ENCODE data around the gene TRIM9. TPM values are rescaled to one million over a fixed set of nuclear protein-coding genes. Genes with fewer than 3 reads are reported as not detected.
A peak's percentile ranks its signal among the peaks of the same experiment; 100 is the strongest.

TRIM9 gene
- total and polyA plus RNA-seq, 9 of the 15 experiments (the other 6 are each of a cell fraction or from before 2014, with no cell fraction given): 0.03 to 0.15 (median 0.04) TPM; not detected in 4

- peak in 2 of 3 experiments; percentile 29 to 51; a peak in 3 of 6 replicates for TF ChIP-seq CTCF (IDR thresholded peaks at IDR 0.05 in 2 of 3, conservative IDR thresholded peaks at IDR 0.05 in 1 of 3; ENCODE audit: insufficient read depth in 2 of 3, low read depth in 1 of 3, low read length in 3 of 3)
- TF ChIP-seq GTF2B (IDR thresholded peaks at IDR 0.05; ENCODE audit: extremely low read depth, insufficient read length): no peak
- no peak for TF ChIP-seq ILF3 (IDR thresholded peaks at IDR 0.05; ENCODE audit: borderline replicate concordance)
- no peak for TF ChIP-seq ZNF384 (IDR thresholded peaks at IDR 0.05; ENCODE audit: low read depth, low read length)
- TF ChIP-seq HOMEZ (CRISPR knock-in tag; IDR thresholded peaks at IDR 0.05): no peak
- no peak for TF ChIP-seq ZNF589 (CRISPR knock-in tag; IDR thresholded peaks at IDR 0.05; ENCODE audit: low read depth)
- TF ChIP-seq ZNF24 (IDR thresholded peaks at IDR 0.05): peak; percentile 39; the same call in 1 of the 2 replicates
- TF ChIP-seq NCOA4 (IDR thresholded peaks at IDR 0.05; ENCODE audit: partially characterized antibody): no peak
- no peak for TF ChIP-seq CLOCK (CRISPR knock-in tag; IDR thresholded peaks at IDR 0.05; ENCODE audit: borderline replicate concordance)
- TF ChIP-seq CREBBP (IDR thresholded peaks at IDR 0.05; ENCODE audit: low read depth, low read length): no peak
- no peak for TF ChIP-seq RFX5 (IDR thresholded peaks at IDR 0.05; ENCODE audit: low read depth, low read length)
- TF ChIP-seq ZNF133 (CRISPR knock-in tag; IDR thresholded peaks at IDR 0.05): no peak
- no peak for TF ChIP-seq PML (IDR thresholded peaks at IDR 0.05; ENCODE audit: low read length)
- no peak for TF ChIP-seq SIX5 (IDR thresholded peaks at IDR 0.05; ENCODE audit: borderline replicate concordance in 1 of 2, insufficient read depth in 1 of 2, low read depth in 1 of 2, low read length in 2 of 2)
- no peak for TF ChIP-seq ZKSCAN3 (CRISPR knock-in tag; IDR thresholded peaks at IDR 0.05)
- TF ChIP-seq ZNF165 (CRISPR knock-in tag; IDR thresholded peaks at IDR 0.05; ENCODE audit: borderline replicate concordance): no peak
These were observed 140.0 kb downstream of the TRIM9 start (continued) for GRCh38 chr14:50954811-50955372.

Measured in K562 (cell line).